K562 (cell line): ENCODE data around the gene TMEM215. TPM values are rescaled to one million over a fixed set of nuclear protein-coding genes. Genes with fewer than 3 reads are reported as not detected.

Experiments used
- ATAC-seq: fragments of 200-7000 bp; cut with Tn5 transposase; 3 replicates; pipeline ENCODE4 v1.9.1; 2020; ENCODE audit warnings: moderate library complexity
- BruUV-seq: library from RNA; stranded (reverse); fragments of 400-500 nt; replicated peaks from 2 replicates; lab custom pipeline; 2021; lab: Mats Ljungman, UMichigan
- CTCF ChIA-PET: fragments of 300-600 bp; formaldehyde crosslinking; extraction: SDS; loops from one replicate; lab custom pipeline; 2021; ENCODE audit warnings: low intra/inter-chr PET ratio; lab: Yijun Ruan, JAX
- POLR2A ChIA-PET: fragments of 300-600, 350-650 bp; sonication (Branson Sonifier 250); formaldehyde crosslinking; extraction: SDS; loops from one replicate; lab custom pipeline; 2021; ENCODE audit warnings: antibody characterized with exemption, inconsistent platforms; lab: Yijun Ruan, JAX
- DNase-seq, 4 experiments: peaks; one replicate each; pipeline versions ENCODE4 v3.0.0 to v3.0.0-alpha.2; 2011 to 2018; ENCODE audit warnings: low spot score in 3 of 4, mixed read lengths in 3 of 4; ENCODE audit errors: extremely low read depth in 1 of 4
- FAIRE-seq: peaks from 2 replicates; lab custom pipeline; 2011; peaks lifted over from hg19 to GRCh38; lab: Jason Lieb, UNC
- H2AFZ ChIP-seq: 2 replicates; pipeline ENCODE4 v1.6.0; 2011; ENCODE audit warnings: low read depth, low read length, control low read depth, inconsistent platforms
- H3K27ac ChIP-seq: fragments of 200-600 bp; 3 replicates; pipeline ENCODE4 v1.8.0; 2011; ENCODE audit warnings: low read depth, mild to moderate bottlenecking, control low read depth, inconsistent platforms, low read length, moderate library complexity, mixed read lengths; ENCODE audit errors: extremely low read depth
- H3K27me3 ChIP-seq, 2 experiments: fragments of 300-600 bp in 1 of 2; 2 replicates in 1 of 2; 3 replicates in 1 of 2; pipeline versions ENCODE4 v1.6.0 to v1.8.0; 2011; ENCODE audit warnings: inconsistent platforms in 2 of 2, low read length in 2 of 2, mild to moderate bottlenecking in 1 of 2, mixed read lengths in 1 of 2, moderate library complexity in 1 of 2; ENCODE audit not compliant: control insufficient read depth in 2 of 2, insufficient read depth in 2 of 2
- H3K36me3 ChIP-seq: fragments of 300-600 bp; 3 replicates; pipeline ENCODE4 v1.8.0; 2011; ENCODE audit warnings: mild to moderate bottlenecking, low read length, inconsistent platforms; ENCODE audit not compliant: control insufficient read depth, insufficient read depth
- H3K4me1 ChIP-seq, 2 experiments: fragments of 200-600 bp in 1 of 2; replicated peaks in 1 of 2; 2 replicates in 1 of 2; 3 replicates in 1 of 2; pipeline versions ENCODE4 v1.5.1 to v1.8.0; 2011; ENCODE audit warnings: inconsistent platforms in 2 of 2, low read length in 2 of 2, mild to moderate bottlenecking in 1 of 2, mixed read lengths in 1 of 2, moderate library complexity in 1 of 2; ENCODE audit not compliant: control insufficient read depth in 2 of 2, insufficient read depth in 2 of 2
- H3K4me2 ChIP-seq: 2 replicates; pipeline ENCODE4 v1.6.1; 2011; ENCODE audit warnings: low read length, control low read depth, inconsistent platforms, mixed read lengths; ENCODE audit not compliant: insufficient read depth
- H3K4me3 ChIP-seq: fragments of 200-600 bp; sonication (generic), shearing (Covaris generic); 2 replicates; pipeline ENCODE4 v1.5.1; 2016; ENCODE audit warnings: control low read depth, inconsistent platforms
- H3K79me2 ChIP-seq: fragments of 200-600 bp; 3 replicates; pipeline ENCODE4 v1.8.0; 2011; ENCODE audit warnings: low read length, inconsistent platforms; ENCODE audit not compliant: control insufficient read depth, insufficient read depth
- H3K9ac ChIP-seq, 2 experiments: 2 replicates each; pipeline versions ENCODE4 v1.6.0 to v1.6.1; 2011; ENCODE audit warnings: low read depth in 2 of 2, low read length in 2 of 2, control low read depth in 1 of 2, inconsistent platforms in 1 of 2, mild to moderate bottlenecking in 1 of 2, mixed read lengths in 1 of 2; ENCODE audit not compliant: insufficient read depth in 1 of 2
- H3K9me1 ChIP-seq: one replicate; pipeline ENCODE4 v1.6.0; 2011; ENCODE audit warnings: inconsistent platforms, mild to moderate bottlenecking, low read length, moderate library complexity; ENCODE audit not compliant: control insufficient read depth, insufficient read depth
- H3K9me3 ChIP-seq: replicated peaks from 2 replicates; pipeline ENCODE4 v1.5.1; 2011; ENCODE audit warnings: low read depth, low read length, inconsistent platforms; ENCODE audit not compliant: control insufficient read depth, insufficient read depth
- H4K20me1 ChIP-seq: replicated peaks from 2 replicates; pipeline ENCODE4 v1.6.1; 2011; ENCODE audit warnings: low read length, inconsistent platforms, mixed read lengths; ENCODE audit not compliant: control insufficient read depth, insufficient read depth
- ARNT ChIP-seq, 2 experiments: fragments of 450-650 bp; IDR thresholded peaks; 2 replicates each; pipeline ENCODE4 v1.6.1; 2016; ENCODE audit warnings: mild to moderate bottlenecking in 1 of 2
- CREBBP ChIP-seq: IDR thresholded peaks from one replicate; pipeline ENCODE4 v1.6.1; 2012; ENCODE audit warnings: low read depth, mild to moderate bottlenecking, control low read depth, inconsistent platforms, low read length
- ELF1 ChIP-seq: fragments of 200-800 bp; sonication (Bioruptor generic); IDR thresholded peaks from 2 replicates; pipeline ENCODE4 v1.6.1; 2016; ENCODE audit warnings: missing genetic modification characterization, missing compliant biosample characterization
- FOS ChIP-seq: IDR thresholded peaks from 3 replicates; pipeline ENCODE4 v1.6.1; 2011; ENCODE audit not compliant: insufficient read length; ENCODE audit errors: extremely low read depth
- GATAD2B ChIP-seq: fragments of 450-650 bp; IDR thresholded peaks from 2 replicates; pipeline ENCODE4 v1.6.1; 2017; ENCODE audit warnings: mild to moderate bottlenecking, borderline replicate concordance
- HSF4 ChIP-seq: fragments of 250-450 bp; sonication (Bioruptor Pico); IDR thresholded peaks from 2 replicates; pipeline ENCODE4 v2.1.2; 2022; ENCODE audit warnings: mild to moderate bottlenecking, moderate library complexity, borderline replicate concordance
- KLF1 ChIP-seq: fragments of 450-650 bp; IDR thresholded peaks from 2 replicates; pipeline ENCODE4 v1.6.1; 2016; ENCODE audit warnings: missing genetic modification characterization, missing compliant biosample characterization
- MCM2 ChIP-seq: fragments of 450-650 bp; IDR thresholded peaks from 2 replicates; pipeline ENCODE4 v1.6.1; 2017; ENCODE audit warnings: low read depth, mild to moderate bottlenecking
- RBM39 ChIP-seq: fragments of 200-400 bp; formaldehyde crosslinking; optimal IDR thresholded peaks from 2 replicates; pipeline ENCODE3; 2018; ENCODE audit warnings: low read depth, low read length
- RCOR1 ChIP-seq, 2 experiments: IDR thresholded peaks; 2 replicates each; pipeline ENCODE4 v1.6.1; 2012; ENCODE audit warnings: low read depth in 2 of 2, low read length in 2 of 2, borderline replicate concordance in 1 of 2, improper control_type of control experiment in 1 of 2
- RFX7 ChIP-seq: fragments of 250-450 bp; sonication (Bioruptor Pico); IDR thresholded peaks from 2 replicates; pipeline ENCODE4 v1.5.1; 2021; ENCODE audit warnings: mild to moderate bottlenecking
- SETDB1 ChIP-seq: IDR thresholded peaks from one replicate; pipeline ENCODE4 v1.6.1; 2012; ENCODE audit warnings: low read length, control low read depth, inconsistent platforms
- WGBS: fragments of 100-300 bp; shearing (Covaris generic); methylation state at CpG from one replicate; pipeline ENCODE4 v1.1.6; 2016; ENCODE audit warnings: low coverage, mixed read lengths; ENCODE audit not compliant: insufficient coverage; ENCODE audit errors: missing lambda C conversion rate; 5-methylcytosine and 5-hydroxymethylcytosine counted together
- in situ Hi-C: fragments of 300-500 bp; cut with MboI; formaldehyde crosslinking; loops from 4 replicates; pipeline ENCODE4 v1.15.0; 2018; ENCODE audit warnings: inconsistent platforms, mixed read lengths
- intact Hi-C: fragments of 100-400 bp; cut with micrococcal nuclease; formaldehyde crosslinking; loops from 2 replicates; pipeline ENCODE4 v1.14.2; 2022
- polyA plus RNA-seq, 8 experiments: library from polyadenylated mRNA; depleted of rRNA in 4 of 8; stranded (reverse) in 5 of 8; unstranded in 3 of 8; fragments of >200 nt; fragmentation: Nextera tagmentation in 2 of 8; fragmentation: Illumina TruSeq in 1 of 8; extraction: Ambion mirVana in 2 of 8; extraction: Trizol in 1 of 8; gene quantifications; 2 replicates each; pipeline versions ENCODE4 v1.2.1 to v1.2.3, GENCODE V29; 2011 to 2014; ENCODE audit warnings: inconsistent platforms in 1 of 8, missing spikeins in 1 of 8
- total RNA-seq, 7 experiments: library from RNA; depleted of rRNA in 6 of 7; stranded (reverse); fragments of >200 nt in 6 of 7; fragmentation: Illumina TruSeq in 2 of 7; extraction: Trizol in 2 of 7; gene quantifications; 2 replicates each; pipeline versions ENCODE4 v1.2.1 to v1.2.3, GENCODE V29; 2011 to 2021; ENCODE audit warnings: low replicate concordance in 1 of 7

The TMEM215 gene
- total and polyA plus RNA-seq, 9 of the 15 experiments (the other 6 are each of a cell fraction or from before 2014, with no cell fraction given): not detected

GRCh38 chr9:32755730-32756129, 27.6 kb upstream of the TMEM215 start:
- DNase-seq (no peak), FAIRE-seq (no peak), ATAC-seq (no peak)
- Histone ChIP-seq H3K27ac (no peak overlapping the region), H2AFZ (no peak overlapping the region), H3K4me2 (no peak overlapping the region), H3K9ac (no peak overlapping the region), H3K79me2 (no peaks in the 10 kb centered on the region), H3K4me3 (no peak overlapping the region), H4K20me1 (no peaks in the 10 kb centered on the region), H3K9me1 (no peaks in the 10 kb centered on the region), H3K9me3 (no peaks in the 10 kb centered on the region), H3K36me3 (no peaks in the 10 kb centered on the region), H3K4me1 (no peaks in the 10 kb centered on the region), H3K27me3 (peaks cover 0 to 9% of the 10 kb centered on the region in 2 experiments; a peak in 3 of 5 replicates)
- 0% methylated on average over 5 of the region's 22 CpGs for WGBS
- TF ChIP-seq ARNT (IDR thresholded peaks at IDR 0.05): no peak
- TF ChIP-seq RFX7: no peak
- TF ChIP-seq GATAD2B: no peak
- TF ChIP-seq ELF1 (tag): no peak
- no peak for TF ChIP-seq KLF1 (tag)
- no peak for TF ChIP-seq SETDB1
- TF ChIP-seq FOS: no peak
- TF ChIP-seq HSF4 (CRISPR knock-in tag): no peak
- TF ChIP-seq CREBBP: no peak
- TF ChIP-seq RCOR1 (IDR thresholded peaks at IDR 0.05; ENCODE audit: borderline replicate concordance in 1 of 2, low read depth in 2 of 2, low read length in 2 of 2): no peak
- TF ChIP-seq RBM39: no peak
- TF ChIP-seq MCM2: no peak
- in situ Hi-C loops: no loop called here
- CTCF ChIA-PET: no interaction called here
- POLR2A ChIA-PET: no interaction called here
- BruUV-seq: no TSS peak
- intact Hi-C loops: no loop called here
